G401 (cell line): ENCODE measurements around the gene FOXA2. TPM values are rescaled to one million over a fixed set of nuclear protein-coding genes. Genes with fewer than 3 reads are reported as not detected.
"Not testable (repeated sequence)": the region's sequence is repeated elsewhere in the genome, so short reads cannot be mapped to it uniquely, and the experiment has no call there.

Source experiments
- DNase-seq: peaks from one replicate; pipeline ENCODE4 v3.0.0-alpha.2; 2015; ENCODE audit warnings: low spot score
- in situ Hi-C: cut with HindIII; loops from 2 replicates; pipeline ENCODE4 v1.10.0; 2016; ENCODE audit warnings: low sequenced_read_pairs, mixed read lengths
- total RNA-seq: library from RNA; depleted of rRNA; stranded (reverse); fragments of >200 nt; shearing (Covaris generic); gene quantifications from 2 replicates; pipeline ENCODE4 v1.2.3, GENCODE V29; 2014

FOXA2 gene
- total RNA-seq, 1 experiment from 2014 or later = not detected

GRCh38 chr20:22550514-22550913 lies 33.9 kb downstream of the FOXA2 start:
- DNase-seq, in situ Hi-C loops: not testable (repeated sequence)

GRCh38 chr20:22548040-22548439 lies 36.3 kb downstream of the FOXA2 start:
- DNase-seq = no peak
- in situ Hi-C loops = no loop called here

- in situ Hi-C loops = no loop called here
- DNase-seq = no peak
These were observed 38.0 kb downstream of the FOXA2 start for GRCh38 chr20:22546344-22546743.

GRCh38 chr20:22545045-22545444 lies 39.3 kb downstream of the FOXA2 start:
- DNase-seq = no peak
- in situ Hi-C loops = no loop called here

- in situ Hi-C loops = no loop called here
- DNase-seq = no peak
These were observed 39.9 kb downstream of the FOXA2 start for GRCh38 chr20:22544462-22544861.

- in situ Hi-C loops = no loop called here
- no peak for DNase-seq
These were observed 41.9 kb downstream of the FOXA2 start for GRCh38 chr20:22542427-22542826.

GRCh38 chr20:22540832-22541231 lies 43.5 kb downstream of the FOXA2 start:
- DNase-seq = no peak
- in situ Hi-C loops = no loop called here

- no peak for DNase-seq
- in situ Hi-C loops = no loop called here
These were observed 47.2 kb downstream of the FOXA2 start for GRCh38 chr20:22536956-22537756.

GRCh38 chr20:22536141-22536828 lies 48.1 kb downstream of the FOXA2 start:
- no peak for DNase-seq
- in situ Hi-C loops = no loop called here

GRCh38 chr20:22535483-22535882 lies 48.9 kb downstream of the FOXA2 start:
- no peak for DNase-seq
- in situ Hi-C loops = no loop called here

GRCh38 chr20:22533823-22534751 lies 50.3 kb downstream of the FOXA2 start:
- no peak for DNase-seq
- in situ Hi-C loops = no loop called here

GRCh38 chr20:22532598-22532997 lies 51.8 kb downstream of the FOXA2 start:
- no peak for DNase-seq
- in situ Hi-C loops = no loop called here

- DNase-seq = no peak
- in situ Hi-C loops = no loop called here
These were observed 52.6 kb downstream of the FOXA2 start for GRCh38 chr20:22531756-22532155.

- in situ Hi-C loops = no loop called here
- DNase-seq = no peak
These were observed 53.2 kb downstream of the FOXA2 start for GRCh38 chr20:22531056-22531615.
